ENCODE results near the gene LRCH2. TPM values are rescaled to one million over a fixed set of nuclear protein-coding genes. Genes with fewer than 3 reads are reported as not detected.

Gene LRCH2
- total RNA-seq, 1 experiment from 2014 or later: not detected

DNA sequence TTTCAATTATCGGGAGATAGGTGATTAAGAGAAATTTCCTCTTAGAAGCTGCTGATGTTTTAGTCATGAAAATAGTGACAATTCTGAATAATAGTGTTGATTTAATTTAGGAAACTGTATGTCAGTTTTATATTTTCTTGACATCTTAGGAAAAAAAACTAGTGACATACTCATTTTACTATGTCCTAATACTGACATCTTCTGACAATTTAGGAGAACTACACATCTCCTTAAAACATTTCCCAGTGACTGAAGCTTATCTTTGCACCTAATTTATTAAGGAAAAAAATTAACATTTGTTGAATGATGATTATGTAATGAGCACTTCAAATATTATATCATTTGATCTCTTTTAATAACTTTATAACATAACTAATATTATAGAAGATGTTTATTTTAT, 86.7 kb downstream of the LRCH2 start:
- DNase-seq: peak in 1 of 2 experiments; percentile 42
- TF ChIP-seq EZH2 (IDR thresholded peaks at IDR 0.05; ENCODE audit: low read depth): no peak
- TF ChIP-seq, protein P1, sequence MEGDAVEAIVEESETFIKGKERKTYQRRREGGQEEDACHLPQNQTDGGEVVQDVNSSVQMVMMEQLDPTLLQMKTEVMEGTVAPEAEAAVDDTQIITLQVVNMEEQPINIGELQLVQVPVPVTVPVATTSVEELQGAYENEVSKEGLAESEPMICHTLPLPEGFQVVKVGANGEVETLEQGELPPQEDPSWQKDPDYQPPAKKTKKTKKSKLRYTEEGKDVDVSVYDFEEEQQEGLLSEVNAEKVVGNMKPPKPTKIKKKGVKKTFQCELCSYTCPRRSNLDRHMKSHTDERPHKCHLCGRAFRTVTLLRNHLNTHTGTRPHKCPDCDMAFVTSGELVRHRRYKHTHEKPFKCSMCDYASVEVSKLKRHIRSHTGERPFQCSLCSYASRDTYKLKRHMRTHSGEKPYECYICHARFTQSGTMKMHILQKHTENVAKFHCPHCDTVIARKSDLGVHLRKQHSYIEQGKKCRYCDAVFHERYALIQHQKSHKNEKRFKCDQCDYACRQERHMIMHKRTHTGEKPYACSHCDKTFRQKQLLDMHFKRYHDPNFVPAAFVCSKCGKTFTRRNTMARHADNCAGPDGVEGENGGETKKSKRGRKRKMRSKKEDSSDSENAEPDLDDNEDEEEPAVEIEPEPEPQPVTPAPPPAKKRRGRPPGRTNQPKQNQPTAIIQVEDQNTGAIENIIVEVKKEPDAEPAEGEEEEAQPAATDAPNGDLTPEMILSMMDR (conservative IDR thresholded peaks at IDR 0.05): peak; percentile 77
- Histone ChIP-seq H2AFZ (no peak overlapping the region), H4K20me1 (ENCODE audit: insufficient read depth) (no peaks in the 10 kb centered on the region), H3K27me3 (ENCODE audit: insufficient read depth, low read depth) (no peaks in the 10 kb centered on the region), H3F3A (ENCODE audit: insufficient read depth, low read depth) (no peaks in the 10 kb centered on the region), H3K4me3 (no peak overlapping the region), H3K9me2 (ENCODE audit: insufficient read depth) (no peaks in the 10 kb centered on the region), H3K4me1 (replicated peaks; ENCODE audit: insufficient read depth) (no peaks in the 10 kb centered on the region), H3K79me2 (ENCODE audit: low read depth) (no peaks in the 10 kb centered on the region), H3K27ac (no peak overlapping the region), H3K4me2 (no peak overlapping the region), H3K9me3 (ENCODE audit: insufficient read depth, low read depth) (0 out of 2 replicates have a peak, but pooled peaks cover 4% of the 10 kb centered on the region), H3K36me3 (ENCODE audit: low read depth) (no peaks in the 10 kb centered on the region)
- ChIA-PET POLR2A (ENCODE audit: unreplicated experiment) (no interaction called here), CTCF (no interaction called here)
- intact Hi-C loops (cut with micrococcal nuclease; ENCODE audit: unreplicated experiment): loop anchor here (5.0 to 10.0 kb wide), 2 partner anchors 532 to 1220 kb away; no protein-coding TSS in a partner anchor
- BruUV-seq (replicated peaks): no TSS peak

DNA sequence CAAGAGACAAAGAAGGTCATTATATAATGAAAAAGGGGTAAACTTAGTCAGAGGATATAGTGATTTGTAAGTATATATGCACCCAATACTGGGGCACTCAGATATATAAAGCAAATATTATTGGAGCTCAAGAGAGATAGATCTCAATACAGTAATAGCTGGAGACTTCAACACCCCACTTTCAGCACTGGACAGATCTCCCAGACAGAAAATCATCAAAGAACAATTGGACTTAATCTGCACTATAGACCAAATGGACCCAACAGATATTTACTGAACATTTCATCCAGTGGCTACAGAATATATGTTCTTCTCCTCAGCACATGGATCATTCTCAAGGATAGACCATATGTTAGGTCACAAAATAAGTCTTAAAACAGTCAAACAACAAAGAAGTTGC, 91.8 kb downstream of the LRCH2 start:
- POLR2A ChIA-PET (ENCODE audit: unreplicated experiment): no interaction called here
- Histone ChIP-seq H4K20me1 (ENCODE audit: insufficient read depth) (no peaks in the 10 kb centered on the region), H3K79me2 (ENCODE audit: low read depth) (no peaks in the 10 kb centered on the region)

DNA sequence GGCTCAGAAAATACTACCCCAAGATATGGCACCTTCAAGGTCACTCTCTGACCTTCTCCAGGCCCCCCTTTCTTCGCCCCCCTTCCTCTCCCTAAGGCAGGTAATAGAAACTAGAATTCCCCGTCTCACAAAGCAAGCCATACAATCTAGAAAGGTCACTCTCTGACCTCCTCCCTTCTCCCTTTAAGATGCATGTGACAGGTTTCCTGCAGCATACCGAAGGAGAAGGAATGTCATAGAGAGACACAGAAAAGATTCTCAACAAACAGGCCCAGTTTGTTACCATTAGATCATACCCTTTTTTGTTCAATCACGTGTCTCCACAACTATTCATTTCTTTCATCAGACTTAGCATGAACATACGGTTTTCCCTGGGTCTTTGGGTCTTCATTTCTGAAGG, 95.9 kb downstream of the LRCH2 start:
- TF ChIP-seq, protein P1 (conservative IDR thresholded peaks at IDR 0.05): no peak
- no peak for TF ChIP-seq EZH2 (IDR thresholded peaks at IDR 0.05; ENCODE audit: low read depth)
- H3F3A ChIP-seq (ENCODE audit: insufficient read depth, low read depth): no peaks in the 10 kb centered on the region
- CTCF ChIA-PET: no interaction called here
- H3K4me3 ChIP-seq: no peak overlapping the region
- no TSS peak for BruUV-seq (replicated peaks)
- H2AFZ ChIP-seq: no peak overlapping the region
- intact Hi-C loops (cut with micrococcal nuclease; ENCODE audit: unreplicated experiment): no loop called here
- no peak for DNase-seq
- no peaks in the 10 kb centered on the region for H4K20me1 ChIP-seq (ENCODE audit: insufficient read depth)
- POLR2A ChIA-PET (ENCODE audit: unreplicated experiment): no interaction called here
- no peaks in the 10 kb centered on the region for H3K36me3 ChIP-seq (ENCODE audit: low read depth)
- H3K4me1 ChIP-seq (replicated peaks; ENCODE audit: insufficient read depth): no peaks in the 10 kb centered on the region
- H3K9me2 ChIP-seq (ENCODE audit: insufficient read depth): no peaks in the 10 kb centered on the region
- H3K27ac ChIP-seq: no peak overlapping the region
- H3K9me3 ChIP-seq (ENCODE audit: insufficient read depth, low read depth): 0 out of 2 replicates have a peak, but pooled peaks cover 4% of the 10 kb centered on the region
- H3K79me2 ChIP-seq (ENCODE audit: low read depth): no peaks in the 10 kb centered on the region
- H3K4me2 ChIP-seq: no peak overlapping the region
- H3K27me3 ChIP-seq (ENCODE audit: insufficient read depth, low read depth): no peaks in the 10 kb centered on the region

More for the DNA sequence above, 91.8 kb downstream of the LRCH2 start:
- H3K4me1 ChIP-seq (replicated peaks; ENCODE audit: insufficient read depth): no peaks in the 10 kb centered on the region
- CTCF ChIA-PET: no interaction called here
- H3K9me3 ChIP-seq (ENCODE audit: insufficient read depth, low read depth): 0 out of 2 replicates have a peak, but pooled peaks cover 4% of the 10 kb centered on the region
- H2AFZ ChIP-seq: no peak overlapping the region
- no TSS peak for BruUV-seq (replicated peaks)
- no peak overlapping the region for H3K27ac ChIP-seq
- intact Hi-C loops (cut with micrococcal nuclease; ENCODE audit: unreplicated experiment): loop anchor here (10.0 kb wide), 1 partner anchor 527 kb away; no protein-coding TSS in a partner anchor
- H3K36me3 ChIP-seq (ENCODE audit: low read depth): no peaks in the 10 kb centered on the region
- DNase-seq: no peak
- no peak overlapping the region for H3K4me2 ChIP-seq
- H3K4me3 ChIP-seq: no peak overlapping the region
- no peak for TF ChIP-seq EZH2 (IDR thresholded peaks at IDR 0.05; ENCODE audit: low read depth)
- TF ChIP-seq, protein P1 (conservative IDR thresholded peaks at IDR 0.05): no peak
- H3F3A ChIP-seq (ENCODE audit: insufficient read depth, low read depth): no peaks in the 10 kb centered on the region
- no peaks in the 10 kb centered on the region for H3K9me2 ChIP-seq (ENCODE audit: insufficient read depth)
- H3K27me3 ChIP-seq (ENCODE audit: insufficient read depth, low read depth): no peaks in the 10 kb centered on the region
